ENCODE measurements around the gene CCN2. TPM values are rescaled to one million over a fixed set of nuclear protein-coding genes. Genes with fewer than 3 reads are reported as not detected.
"Not testable (repeated sequence)": the region's sequence is repeated elsewhere in the genome, so short reads cannot be mapped to it uniquely, and the experiment has no call there.

The CCN2 gene
- total RNA-seq, 4 donors from 2014 or later, result 418 to 749 (median 509) TPM

DNA sequence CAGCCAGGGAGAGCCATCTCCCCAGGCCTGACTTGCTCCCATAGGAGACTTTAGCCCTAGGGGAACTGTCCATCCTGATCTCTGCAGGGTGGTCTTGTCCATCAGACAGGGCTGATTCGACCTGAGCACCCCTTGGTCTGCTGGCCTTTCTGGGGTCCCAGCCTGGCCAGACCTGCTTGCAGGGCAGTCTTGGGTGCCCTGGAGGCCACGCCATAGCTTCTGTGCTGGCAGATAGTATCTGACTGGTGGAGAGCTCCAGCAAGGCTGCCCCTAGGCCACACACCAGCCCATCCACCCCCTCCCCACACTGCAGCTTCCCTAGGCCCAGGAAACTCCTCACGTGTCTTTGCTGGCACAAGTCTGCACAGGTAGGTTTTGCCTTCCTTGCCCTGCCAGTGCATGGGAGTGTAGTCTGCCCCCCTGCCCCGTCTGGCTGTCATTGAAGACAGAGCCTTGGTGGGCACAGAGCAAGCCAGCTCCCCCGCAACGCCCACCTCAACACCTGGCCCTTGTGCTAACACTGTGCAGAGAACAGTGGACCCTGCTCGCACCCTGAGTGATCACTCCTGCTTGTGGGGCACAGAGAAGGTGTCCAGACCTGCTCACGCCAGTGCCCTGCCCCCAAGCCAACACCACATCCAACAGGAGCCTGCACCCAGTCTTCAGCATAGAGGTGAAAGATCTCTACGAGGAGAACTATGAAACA is 32.4 kb downstream of the CCN2 start:
- WGBS, result 85% methylated on average over 9 of the region's 9 CpGs
- Histone ChIP-seq H3K9me3 (peaks cover 0 to 8% (median 3%) of the 10 kb centered on the region in 4 donors), H3K4me3 (no peak overlapping the region), H3K27ac (replicated peaks in 1 of 4) (no peak overlapping the region), H3K36me3 (no peaks in the 10 kb centered on the region), H3K27me3 (no peaks in the 10 kb centered on the region), H3K4me1 (peaks cover 0 to 8% (median 6%) of the 10 kb centered on the region in 4 donors)
- TF ChIP-seq, protein P1, sequence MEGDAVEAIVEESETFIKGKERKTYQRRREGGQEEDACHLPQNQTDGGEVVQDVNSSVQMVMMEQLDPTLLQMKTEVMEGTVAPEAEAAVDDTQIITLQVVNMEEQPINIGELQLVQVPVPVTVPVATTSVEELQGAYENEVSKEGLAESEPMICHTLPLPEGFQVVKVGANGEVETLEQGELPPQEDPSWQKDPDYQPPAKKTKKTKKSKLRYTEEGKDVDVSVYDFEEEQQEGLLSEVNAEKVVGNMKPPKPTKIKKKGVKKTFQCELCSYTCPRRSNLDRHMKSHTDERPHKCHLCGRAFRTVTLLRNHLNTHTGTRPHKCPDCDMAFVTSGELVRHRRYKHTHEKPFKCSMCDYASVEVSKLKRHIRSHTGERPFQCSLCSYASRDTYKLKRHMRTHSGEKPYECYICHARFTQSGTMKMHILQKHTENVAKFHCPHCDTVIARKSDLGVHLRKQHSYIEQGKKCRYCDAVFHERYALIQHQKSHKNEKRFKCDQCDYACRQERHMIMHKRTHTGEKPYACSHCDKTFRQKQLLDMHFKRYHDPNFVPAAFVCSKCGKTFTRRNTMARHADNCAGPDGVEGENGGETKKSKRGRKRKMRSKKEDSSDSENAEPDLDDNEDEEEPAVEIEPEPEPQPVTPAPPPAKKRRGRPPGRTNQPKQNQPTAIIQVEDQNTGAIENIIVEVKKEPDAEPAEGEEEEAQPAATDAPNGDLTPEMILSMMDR (IDR thresholded peaks at IDR 0.05), result no peak
- no peak for TF ChIP-seq POLR2A (IDR thresholded peaks at IDR 0.05; ENCODE audit: low read depth)
- TF ChIP-seq EP300 (IDR thresholded peaks at IDR 0.05), result no peak
- TF ChIP-seq POLR2AphosphoS5 (IDR thresholded peaks at IDR 0.05), result no peak
- DNase-seq (ENCODE audit: extremely low spot score), result no peak
- intact Hi-C loops (cut with DNase I), result loop anchor here (10.0 kb wide), 1 partner anchor 566 kb away; no protein-coding TSS in a partner anchor

DNA sequence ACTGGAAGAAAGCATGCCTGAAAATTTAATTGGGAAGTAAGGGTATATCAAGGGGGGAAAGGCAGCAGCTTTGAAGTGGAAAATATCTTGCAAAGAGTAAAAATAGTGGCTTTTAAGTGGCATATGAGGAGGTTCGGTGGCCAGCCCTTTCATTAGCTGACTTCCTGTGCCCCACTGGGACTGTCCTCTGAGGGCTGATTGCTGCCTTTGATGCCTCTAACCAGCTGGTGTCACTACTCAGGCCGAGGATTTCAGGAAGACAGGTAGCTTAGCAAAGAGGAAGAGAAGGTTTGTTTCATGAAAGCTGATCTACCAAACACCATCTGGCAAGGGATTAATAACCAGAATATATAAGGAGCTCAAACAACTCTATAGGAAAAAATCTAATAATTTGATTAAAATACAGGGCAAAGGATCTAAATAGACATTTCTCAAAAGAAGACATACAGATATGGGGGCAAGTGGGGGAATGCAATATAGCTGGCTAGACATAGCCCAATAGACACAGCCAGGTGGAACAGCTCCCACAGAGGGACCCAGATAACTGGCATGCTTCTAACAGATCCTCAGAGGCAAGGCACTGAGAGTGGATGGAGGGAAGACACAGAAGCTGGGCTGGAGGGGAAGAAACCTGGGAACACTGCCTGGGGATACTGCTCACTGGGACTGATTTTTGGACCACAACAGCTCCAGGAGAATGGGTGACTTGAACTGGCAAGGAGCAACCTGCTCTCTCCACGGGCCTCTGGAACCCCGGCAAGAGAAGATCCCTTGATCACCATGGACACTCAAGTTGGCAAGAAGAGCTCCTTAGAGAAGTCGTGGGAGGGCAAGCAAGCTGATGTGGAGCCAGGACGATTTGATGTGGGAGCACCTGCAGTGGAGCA is 33.2 kb downstream of the CCN2 start:
- H3K4me3 ChIP-seq, result no peak overlapping the region
- no peak for DNase-seq (ENCODE audit: extremely low spot score)
- H3K27me3 ChIP-seq, result peaks cover 0 to 2% (median 0%) of the 10 kb centered on the region in 4 donors
- 74% methylated on average over 6 of the region's 6 CpGs for WGBS
- peaks cover 0 to 8% (median 6%) of the 10 kb centered on the region in 4 donors for H3K4me1 ChIP-seq
- no peaks in the 10 kb centered on the region for H3K36me3 ChIP-seq
- no peak for TF ChIP-seq POLR2A (IDR thresholded peaks at IDR 0.05; ENCODE audit: low read depth)
- TF ChIP-seq, protein P1 (IDR thresholded peaks at IDR 0.05), result no peak
- H3K27ac ChIP-seq (replicated peaks in 1 of 4), result no peak overlapping the region
- H3K9me3 ChIP-seq, result peaks cover 0 to 1% (median 0%) of the 10 kb centered on the region in 4 donors
- intact Hi-C loops (cut with DNase I), result loop anchor here (10.0 kb wide), 1 partner anchor 567 kb away; no protein-coding TSS in a partner anchor

DNA sequence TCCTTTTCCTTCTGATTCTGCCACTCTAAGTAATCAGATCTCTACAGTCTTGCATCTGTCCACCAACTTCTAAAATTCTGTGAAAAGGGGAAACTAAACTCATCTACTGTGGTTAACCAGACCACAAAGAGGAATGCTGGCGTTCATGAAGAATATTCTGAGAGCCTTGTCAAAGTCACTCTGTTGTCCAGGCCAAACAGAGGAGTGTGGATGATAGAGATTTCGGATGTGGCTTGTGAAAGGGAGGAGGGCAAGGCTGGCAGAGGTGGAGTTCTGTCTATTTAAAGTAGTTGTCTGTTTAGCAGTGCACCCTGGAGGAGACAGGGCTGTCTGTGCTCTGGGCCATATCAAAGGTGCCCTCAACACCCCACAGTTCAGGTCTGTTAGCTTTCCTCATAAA is 33.9 kb downstream of the CCN2 start:
- Histone ChIP-seq H3K9me3 (no peaks in the 10 kb centered on the region), H3K4me1 (peaks cover 0 to 8% (median 6%) of the 10 kb centered on the region in 4 donors), H3K27ac (replicated peaks in 1 of 4) (no peak overlapping the region), H3K36me3 (no peaks in the 10 kb centered on the region), H3K27me3 (peaks cover 0 to 2% (median 0%) of the 10 kb centered on the region in 4 donors), H3K4me3 (no peak overlapping the region)
- no peak for DNase-seq (ENCODE audit: extremely low spot score)
- 83% methylated on average over 2 of the region's 2 CpGs for WGBS
- TF ChIP-seq EP300 (IDR thresholded peaks at IDR 0.05) (no peak), POLR2A (IDR thresholded peaks at IDR 0.05; ENCODE audit: low read depth) (no peak), POLR2AphosphoS5 (IDR thresholded peaks at IDR 0.05) (no peak)
- TF ChIP-seq, protein P1 (IDR thresholded peaks at IDR 0.05), result no peak
- intact Hi-C loops (cut with DNase I), result loop anchor here (10.0 kb wide), 1 partner anchor 567 kb away; no protein-coding TSS in a partner anchor

DNA sequence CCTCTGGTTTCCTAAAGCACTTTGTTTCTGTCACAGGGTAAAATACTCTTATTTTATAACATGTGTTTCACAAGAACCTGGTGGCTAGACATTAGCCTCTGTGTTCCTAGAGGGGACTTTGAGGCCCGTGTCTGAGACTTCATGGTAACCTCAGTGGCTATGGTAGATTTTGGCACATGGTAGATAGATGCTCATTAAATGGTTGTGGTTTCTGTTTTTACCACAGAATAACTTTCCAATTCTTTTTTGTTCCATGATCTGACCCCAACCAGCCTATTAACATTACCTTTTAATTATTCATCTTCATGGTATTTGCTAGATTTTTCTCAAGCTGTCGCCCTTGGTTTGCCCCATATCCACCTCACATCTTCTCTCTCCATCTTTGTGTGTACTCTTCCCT is 34.3 kb downstream of the CCN2 start:
- Histone ChIP-seq H3K4me1 (peaks cover 0 to 8% (median 6%) of the 10 kb centered on the region in 4 donors), H3K9me3 (no peaks in the 10 kb centered on the region), H3K36me3 (no peaks in the 10 kb centered on the region), H3K27ac (replicated peaks in 1 of 4) (no peak overlapping the region), H3K27me3 (peaks cover 0 to 2% (median 0%) of the 10 kb centered on the region in 4 donors), H3K4me3 (no peak overlapping the region)
- TF ChIP-seq POLR2A (IDR thresholded peaks at IDR 0.05; ENCODE audit: low read depth), result no peak
- TF ChIP-seq, protein P1 (IDR thresholded peaks at IDR 0.05), result no peak
- no peak for TF ChIP-seq EP300 (IDR thresholded peaks at IDR 0.05)
- no peak for TF ChIP-seq POLR2AphosphoS5 (IDR thresholded peaks at IDR 0.05)
- intact Hi-C loops (cut with DNase I), result loop anchor here (10.0 kb wide), 1 partner anchor 568 kb away; no protein-coding TSS in a partner anchor
- 80% methylated on average over 2 of the region's 2 CpGs for WGBS
- no peak for DNase-seq (ENCODE audit: extremely low spot score)

DNA sequence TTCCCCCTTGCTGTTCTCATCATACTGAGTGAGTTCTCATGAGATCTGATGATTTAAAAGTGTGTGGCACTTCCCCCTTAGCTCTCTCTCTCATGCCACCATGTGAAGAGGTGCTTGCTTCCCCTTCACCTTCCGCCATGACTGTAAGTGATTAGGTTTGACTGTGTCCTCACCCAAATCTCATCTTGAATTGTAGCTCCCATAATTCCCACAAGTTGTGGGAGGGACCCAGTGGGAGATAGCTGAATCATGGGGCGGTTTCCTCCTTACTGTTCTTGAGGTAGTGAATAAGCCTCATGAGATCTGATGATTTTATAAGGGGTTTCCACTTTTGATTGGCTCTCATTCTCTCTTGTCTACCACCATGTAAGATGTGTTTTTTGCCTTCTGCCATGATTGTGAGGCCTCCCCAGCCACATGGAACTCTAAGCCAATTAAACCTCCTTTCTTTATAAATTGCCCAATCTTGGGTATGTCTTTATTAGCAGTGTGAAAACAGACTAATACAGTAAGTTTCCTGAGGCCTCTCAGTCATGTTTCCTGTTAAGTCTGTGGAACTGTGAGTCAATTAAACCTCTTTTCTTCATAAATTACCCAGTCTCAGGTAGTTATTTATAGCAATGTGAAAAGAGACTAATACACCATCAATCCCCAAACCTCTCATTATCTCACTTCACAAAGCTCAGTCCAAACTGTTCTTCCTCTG is 34.9 kb downstream of the CCN2 start:
- 100% methylated on average over 2 of the region's 2 CpGs for WGBS
- H3K27ac ChIP-seq (replicated peaks in 1 of 4); H3K4me1 ChIP-seq; DNase-seq (ENCODE audit: extremely low spot score); H3K27me3 ChIP-seq; H3K4me3 ChIP-seq; H3K36me3 ChIP-seq; H3K9me3 ChIP-seq: not testable (repeated sequence)
- intact Hi-C loops (cut with DNase I), result loop anchor here (10.0 kb wide), 1 partner anchor 569 kb away; no protein-coding TSS in a partner anchor

Measured in esophagus muscularis mucosa (tissue), 4 donors.